Fibroblast of mammary gland (primary cell): ENCODE measurements around the gene KANSL1L.

Experiments used
- DNase-seq: peaks from one replicate; pipeline ENCODE4 v3.0.0-alpha.2; 2010; ENCODE audit warnings: low read depth
- H3K4me3 ChIP-seq: 2 replicates; pipeline ENCODE4 v1.5.1; 2011; ENCODE audit warnings: low read depth, mild to moderate bottlenecking, low read length, moderate library complexity; ENCODE audit not compliant: control insufficient read depth
- CTCF ChIP-seq: conservative IDR thresholded peaks from 2 replicates; pipeline ENCODE4 v1.5.1; 2011; ENCODE audit warnings: low read depth, low read length, inconsistent platforms; ENCODE audit not compliant: control insufficient read depth, insufficient read depth

Gene KANSL1L

GRCh38 chr2:210162466-210163124 lies 8.6 kb downstream of the KANSL1L start:
- TF ChIP-seq CTCF, result no peak
- DNase-seq, result no peak
- H3K4me3 ChIP-seq, result no peak overlapping the region

- no peak for TF ChIP-seq CTCF
- DNase-seq, result no peak
- no peak overlapping the region for H3K4me3 ChIP-seq
Observed at GRCh38 chr2:210159059-210159458, 12.2 kb downstream of the KANSL1L start.

GRCh38 chr2:210158236-210158635 lies 13.0 kb downstream of the KANSL1L start:
- no peak for DNase-seq
- no peak for TF ChIP-seq CTCF
- no peak overlapping the region for H3K4me3 ChIP-seq

- no peak for DNase-seq
- TF ChIP-seq CTCF, result no peak
- no peak overlapping the region for H3K4me3 ChIP-seq
Observed at GRCh38 chr2:210157526-210157925, 13.7 kb downstream of the KANSL1L start.

DNA sequence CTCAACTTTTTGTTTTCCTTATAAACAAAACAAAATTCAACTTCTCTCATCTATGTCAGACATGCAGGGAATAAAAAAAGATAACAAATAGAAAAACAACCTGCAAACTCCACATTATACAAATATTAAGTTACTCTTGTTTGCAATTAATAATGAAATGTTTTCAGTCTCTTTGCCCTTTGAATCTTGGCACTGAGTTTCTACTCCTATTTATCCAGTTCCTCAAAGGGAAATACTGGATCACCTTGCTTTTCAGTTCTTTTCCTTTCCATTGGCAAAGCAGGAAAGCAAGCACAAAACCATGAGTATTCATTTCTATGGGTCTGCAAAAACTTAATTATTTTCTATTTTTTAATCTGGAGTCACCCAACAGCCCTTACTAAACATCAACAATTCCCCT lies 23.6 kb downstream of the KANSL1L start:
- H3K4me3 ChIP-seq, result no peak overlapping the region
- no peak for TF ChIP-seq CTCF
- DNase-seq, result no peak

- no peak overlapping the region for H3K4me3 ChIP-seq
- no peak for TF ChIP-seq CTCF
- no peak for DNase-seq
Observed at GRCh38 chr2:210132239-210132638, 39.0 kb downstream of the KANSL1L start.

DNA sequence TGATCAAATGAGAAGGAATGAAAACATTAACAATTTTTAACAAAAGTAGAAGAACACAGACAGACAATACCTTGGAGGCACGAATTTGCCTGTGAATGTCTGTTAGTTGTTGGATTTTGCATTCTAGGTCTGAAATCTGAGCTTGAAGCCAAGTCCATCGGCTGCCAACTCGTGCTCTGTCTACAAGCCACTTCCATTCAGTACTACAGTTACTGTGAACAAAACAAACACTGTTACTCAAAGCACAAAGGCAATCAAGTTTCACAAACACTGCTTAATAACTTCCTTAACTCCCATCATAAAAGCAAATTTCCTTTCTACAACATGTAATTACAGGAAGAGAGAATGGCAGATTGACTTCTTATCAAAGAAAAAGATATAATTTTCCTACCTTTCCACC lies 42.2 kb downstream of the KANSL1L start:
- DNase-seq, result no peak
- no peak for TF ChIP-seq CTCF

More for the DNA sequence above, 42.2 kb downstream of the KANSL1L start:
- no peak overlapping the region for H3K4me3 ChIP-seq
